ENCODE results near the gene TEX12. TPM values are rescaled to one million over a fixed set of nuclear protein-coding genes. Genes with fewer than 3 reads are reported as not detected.

Gene TEX12
- total RNA-seq, 4 donors from 2014 or later, result 1.1 to 1.2 TPM; not detected in 2

DNA sequence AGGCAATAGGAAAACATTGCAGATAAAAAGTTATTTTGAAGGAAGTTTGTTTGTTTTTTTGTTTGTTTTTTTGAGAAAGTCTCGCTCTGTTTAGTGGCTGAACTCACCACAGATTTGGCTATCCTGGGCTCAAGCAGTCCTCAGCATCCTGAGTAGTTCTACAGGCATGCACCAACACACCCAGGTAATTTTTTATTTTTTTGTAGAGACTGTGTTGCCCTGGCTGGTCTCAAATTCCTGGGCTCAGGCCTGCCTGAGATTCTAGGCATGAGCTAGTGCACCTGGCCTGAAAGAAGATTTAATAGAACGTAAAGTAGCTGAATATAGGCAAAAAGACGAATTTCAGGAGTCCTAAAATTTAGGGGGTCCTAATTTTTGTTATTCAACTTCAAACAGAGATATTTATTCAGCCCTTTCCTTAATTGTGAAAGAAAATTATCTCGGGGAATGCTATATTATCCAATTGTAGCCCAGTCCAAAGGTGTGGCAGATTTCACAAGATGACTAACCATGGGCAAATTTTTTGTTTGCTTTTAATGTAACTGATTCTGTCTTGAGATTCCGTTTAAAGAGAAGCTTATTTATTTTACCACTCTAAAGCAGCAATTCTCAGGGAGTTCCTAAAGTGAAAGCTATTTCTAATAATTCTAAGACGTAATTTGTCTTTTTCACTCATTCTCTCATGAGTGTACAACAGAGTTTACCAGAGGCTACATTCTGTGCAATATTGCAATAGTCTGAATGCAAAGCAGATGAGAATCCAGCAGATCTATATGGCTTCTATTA is 4.2 kb upstream of the TEX12 start:
- 48% methylated on average over 6 of the region's 6 CpGs for WGBS
- Histone ChIP-seq H3K36me3 (no peaks in the 10 kb centered on the region), H3K27me3 (no peaks in the 10 kb centered on the region), H3K27ac (peak overlapping the region; percentile 68), H3K4me3 (peak overlapping the region; percentile 42), H3K4me1 (peaks cover 50% of the 10 kb centered on the region), H3K9me3 (no peaks in the 10 kb centered on the region)
- no peak for DNase-seq (ENCODE audit: low spot score in 2 of 2)
- no peak for TF ChIP-seq POLR2AphosphoS5 (IDR thresholded peaks at IDR 0.05)
- TF ChIP-seq EP300 (IDR thresholded peaks at IDR 0.05), result no peak
- TF ChIP-seq POLR2A (IDR thresholded peaks at IDR 0.05), result no peak
- TF ChIP-seq, protein P1, sequence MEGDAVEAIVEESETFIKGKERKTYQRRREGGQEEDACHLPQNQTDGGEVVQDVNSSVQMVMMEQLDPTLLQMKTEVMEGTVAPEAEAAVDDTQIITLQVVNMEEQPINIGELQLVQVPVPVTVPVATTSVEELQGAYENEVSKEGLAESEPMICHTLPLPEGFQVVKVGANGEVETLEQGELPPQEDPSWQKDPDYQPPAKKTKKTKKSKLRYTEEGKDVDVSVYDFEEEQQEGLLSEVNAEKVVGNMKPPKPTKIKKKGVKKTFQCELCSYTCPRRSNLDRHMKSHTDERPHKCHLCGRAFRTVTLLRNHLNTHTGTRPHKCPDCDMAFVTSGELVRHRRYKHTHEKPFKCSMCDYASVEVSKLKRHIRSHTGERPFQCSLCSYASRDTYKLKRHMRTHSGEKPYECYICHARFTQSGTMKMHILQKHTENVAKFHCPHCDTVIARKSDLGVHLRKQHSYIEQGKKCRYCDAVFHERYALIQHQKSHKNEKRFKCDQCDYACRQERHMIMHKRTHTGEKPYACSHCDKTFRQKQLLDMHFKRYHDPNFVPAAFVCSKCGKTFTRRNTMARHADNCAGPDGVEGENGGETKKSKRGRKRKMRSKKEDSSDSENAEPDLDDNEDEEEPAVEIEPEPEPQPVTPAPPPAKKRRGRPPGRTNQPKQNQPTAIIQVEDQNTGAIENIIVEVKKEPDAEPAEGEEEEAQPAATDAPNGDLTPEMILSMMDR (IDR thresholded peaks at IDR 0.05), result no peak

- Histone ChIP-seq H3K36me3 (no peaks in the 10 kb centered on the region), H3K4me3 (peak within 1 kb of the TSS; percentile 42), H3K4me1 (peaks cover 47% of the 10 kb centered on the region), H3K27me3 (no peaks in the 10 kb centered on the region), H3K9me3 (no peaks in the 10 kb centered on the region), H3K27ac (peak within 1 kb of the TSS; percentile 68)
- 46% methylated on average over 12 of the region's 12 CpGs for WGBS
- peak in 1 of 2 donors; percentile 72 for DNase-seq (ENCODE audit: low spot score in 2 of 2)
- TF ChIP-seq EP300 (IDR thresholded peaks at IDR 0.05) (no peak), POLR2A (IDR thresholded peaks at IDR 0.05) (no peak), POLR2AphosphoS5 (IDR thresholded peaks at IDR 0.05) (no peak)
- TF ChIP-seq, protein P1 (IDR thresholded peaks at IDR 0.05), result no peak
Observed at GRCh38 chr11:112163875-112164685, 3.1 kb upstream of the TEX12 start, which contains the start of gene IL18. Gene IL18 (minus strand): TSS chr11:112164094. CDS start chr11:112155053, 9,041 bp downstream.

DNA sequence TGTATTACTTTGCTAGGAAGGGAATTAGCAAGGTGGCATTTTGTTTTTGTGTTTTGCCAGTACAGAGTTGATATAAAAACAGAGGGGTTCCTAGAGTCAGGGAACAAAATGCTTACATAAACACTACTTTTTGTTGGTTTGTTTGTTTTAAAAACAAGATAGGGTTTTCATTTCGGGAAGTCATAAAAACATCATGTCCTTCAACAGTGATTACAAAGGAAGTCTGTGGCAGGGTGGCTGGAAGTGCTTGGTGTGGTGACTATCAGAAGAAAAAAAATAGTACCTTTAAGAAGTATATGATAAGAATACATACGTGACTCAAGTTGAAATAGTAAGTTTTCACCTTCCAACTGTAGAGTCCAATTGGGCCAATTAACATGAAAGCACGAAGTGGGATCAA is 2.1 kb upstream of the TEX12 start:
- H3K4me3 ChIP-seq, result no peak overlapping the region
- 73% methylated on average over 3 of the region's 3 CpGs for WGBS
- H3K9me3 ChIP-seq, result no peaks in the 10 kb centered on the region
- H3K27me3 ChIP-seq, result no peaks in the 10 kb centered on the region
- no peaks in the 10 kb centered on the region for H3K36me3 ChIP-seq
- no peak overlapping the region for H3K27ac ChIP-seq
- DNase-seq (ENCODE audit: low spot score in 2 of 2), result no peak
- TF ChIP-seq POLR2AphosphoS5 (IDR thresholded peaks at IDR 0.05) (no peak), POLR2A (IDR thresholded peaks at IDR 0.05) (no peak), EP300 (IDR thresholded peaks at IDR 0.05) (no peak)
- TF ChIP-seq, protein P1 (IDR thresholded peaks at IDR 0.05), result no peak
- H3K4me1 ChIP-seq, result peaks cover 38% of the 10 kb centered on the region

DNA sequence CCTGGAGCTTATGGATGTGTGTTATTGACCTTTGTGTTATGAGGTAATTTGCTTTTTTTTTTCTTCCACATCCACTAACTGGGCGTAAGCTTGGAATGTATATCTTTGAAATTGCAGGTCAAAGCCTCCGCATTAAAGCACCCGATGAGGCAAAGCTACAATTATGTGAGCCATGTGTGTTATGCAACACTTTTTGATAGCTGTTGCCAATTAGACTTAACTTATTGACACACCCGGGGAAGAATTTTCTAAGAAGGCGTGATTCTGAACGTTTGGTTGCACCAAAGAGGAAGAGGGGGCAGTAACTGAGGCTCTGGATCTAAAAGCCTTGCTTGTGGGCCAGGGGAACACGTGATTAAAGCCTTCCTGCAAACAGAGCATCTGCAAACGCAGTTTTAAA is 610 bp upstream of the TEX12 start:
- H3K36me3 ChIP-seq, result no peaks in the 10 kb centered on the region
- H3K9me3 ChIP-seq, result no peaks in the 10 kb centered on the region
- H3K4me1 ChIP-seq, result peaks cover 26% of the 10 kb centered on the region
- H3K4me3 ChIP-seq, result no peak overlapping the region
- peak in 1 of 3 donors; percentile 61 for TF ChIP-seq POLR2AphosphoS5 (IDR thresholded peaks at IDR 0.05)
- TF ChIP-seq, protein P1 (IDR thresholded peaks at IDR 0.05), result no peak
- peak overlapping the region; percentile 7 for H3K27ac ChIP-seq
- 34% methylated on average over 8 of the region's 8 CpGs for WGBS
- no peak for DNase-seq (ENCODE audit: low spot score in 2 of 2)
- no peaks in the 10 kb centered on the region for H3K27me3 ChIP-seq
